H1 (cell line): ENCODE results near the gene SMDT1. TPM values are rescaled to one million over a fixed set of nuclear protein-coding genes. Genes with fewer than 3 reads are reported as not detected.

ENCODE experiments used
- CTCF ChIA-PET: fragments of 300-600 bp; sonication (Branson Sonifier 250); formaldehyde crosslinking; loops from one replicate; lab custom pipeline; 2021; ENCODE audit not compliant: partially characterized antibody; lab: Charles Lee
- POLR2A ChIA-PET: fragments of 300-600 bp; sonication (Branson Sonifier 250); formaldehyde crosslinking; loops from one replicate; lab custom pipeline; 2021; ENCODE audit warnings: inconsistent platforms; ENCODE audit not compliant: partially characterized antibody; lab: Charles Lee
- DNase-seq, 2 experiments: peaks; one replicate each; pipeline versions ENCODE4 v3.0.0 to v3.0.0-alpha.2; 2010 to 2022; ENCODE audit warnings: low spot score in 2 of 2, low read depth in 1 of 2, mixed read lengths in 1 of 2
- FAIRE-seq: peaks from 2 replicates; lab custom pipeline; 2011; peaks lifted over from hg19 to GRCh38; lab: Jason Lieb, UNC
- H2AFZ ChIP-seq: 2 replicates; pipeline ENCODE4 v1.8.1; 2012; ENCODE audit warnings: low read length, inconsistent platforms
- H2AK5ac ChIP-seq: 2 replicates; pipeline ENCODE4 v1.6.1; 2013; ENCODE audit warnings: low read depth, low read length
- H2BK120ac ChIP-seq: replicated peaks from 2 replicates; pipeline ENCODE3; 2013; ENCODE audit warnings: low read depth, low read length, inconsistent platforms
- H2BK12ac ChIP-seq: 2 replicates; pipeline ENCODE4 v1.6.1; 2013; ENCODE audit warnings: low read depth, low read length
- H2BK15ac ChIP-seq: 2 replicates; pipeline ENCODE4 v1.6.1; 2013; ENCODE audit warnings: low read length
- H2BK20ac ChIP-seq: 2 replicates; pipeline ENCODE4 v1.6.1; 2013; ENCODE audit warnings: low read length
- H2BK5ac ChIP-seq: 2 replicates; pipeline ENCODE4 v1.6.1; 2013; ENCODE audit warnings: low read depth, low read length
- H3K14ac ChIP-seq: 2 replicates; pipeline ENCODE4 v1.6.1; 2013; ENCODE audit warnings: inconsistent platforms; ENCODE audit not compliant: insufficient read length
- H3K18ac ChIP-seq: 2 replicates; pipeline ENCODE4 v1.6.1; 2013; ENCODE audit warnings: low read length; ENCODE audit errors: extremely low read depth
- H3K23ac ChIP-seq: 2 replicates; pipeline ENCODE4 v1.6.1; 2013; ENCODE audit warnings: inconsistent platforms; ENCODE audit not compliant: insufficient read length
- H3K23me2 ChIP-seq: 2 replicates; pipeline ENCODE4 v1.6.1; 2013; ENCODE audit warnings: low read depth, low read length
- H3K27ac ChIP-seq: 2 replicates; pipeline ENCODE4 v1.6.1; 2011; ENCODE audit warnings: low read depth, low read length, inconsistent platforms
- H3K27me3 ChIP-seq, 4 experiments: replicated peaks in 1 of 4; 1 replicate in 1 of 4; 2 replicates in 3 of 4; pipeline versions ENCODE4 v1.6.1 to v1.8.1; 2011 to 2013; ENCODE audit warnings: low read length in 3 of 4, mild to moderate bottlenecking in 3 of 4, inconsistent platforms in 2 of 4, mixed read lengths in 2 of 4, moderate library complexity in 1 of 4; ENCODE audit not compliant: control insufficient read depth in 3 of 4, insufficient read depth in 3 of 4; ENCODE audit errors: extremely low read depth in 1 of 4
- H3K36me3 ChIP-seq, 4 experiments: 2 replicates each; pipeline versions ENCODE4 v1.6.1 to v1.8.1; 2011 to 2013; ENCODE audit warnings: mild to moderate bottlenecking in 4 of 4, low read length in 3 of 4, moderate library complexity in 2 of 4, control low read depth in 1 of 4, inconsistent platforms in 1 of 4; ENCODE audit not compliant: insufficient read depth in 4 of 4, control insufficient read depth in 2 of 4
- H3K4ac ChIP-seq: replicated peaks from 2 replicates; pipeline ENCODE3; 2013; ENCODE audit warnings: low read length, low read depth, mixed read lengths, inconsistent platforms; ENCODE audit not compliant: insufficient read length
- H3K4me1 ChIP-seq, 4 experiments: replicated peaks in 1 of 4; 1 replicate in 1 of 4; 2 replicates in 3 of 4; pipeline versions ENCODE4 v1.6.1 to v1.8.1; 2011 to 2013; ENCODE audit warnings: low read length in 3 of 4, inconsistent platforms in 2 of 4, mixed read lengths in 1 of 4; ENCODE audit not compliant: insufficient read depth in 4 of 4, control insufficient read depth in 3 of 4
- H3K4me2 ChIP-seq, 2 experiments: 2 replicates each; pipeline versions ENCODE4 v1.6.1 to v1.8.1; 2011 to 2013; ENCODE audit warnings: low read depth in 2 of 2, low read length in 2 of 2, control low read depth in 1 of 2, inconsistent platforms in 1 of 2, mild to moderate bottlenecking in 1 of 2; ENCODE audit not compliant: insufficient read depth in 1 of 2
- H3K4me3 ChIP-seq, 4 experiments: fragments of 200-600, 300-600 bp in 1 of 4; sonication (generic), shearing (Covaris generic), sonication (Bioruptor Twin) in 1 of 4; 2 replicates each; pipeline versions ENCODE4 v1.5.1 to v1.8.1; 2011 to 2016; ENCODE audit warnings: low read length in 4 of 4, low read depth in 3 of 4, control low read depth in 2 of 4, inconsistent platforms in 2 of 4, mild to moderate bottlenecking in 2 of 4, mixed read lengths in 1 of 4, moderate library complexity in 1 of 4; ENCODE audit not compliant: insufficient read depth in 2 of 4; ENCODE audit errors: extremely low read depth in 1 of 4
- H3K56ac ChIP-seq: replicated peaks from 2 replicates; pipeline ENCODE3; 2013; ENCODE audit warnings: low read depth, mild to moderate bottlenecking, mixed read lengths, low read length, inconsistent platforms; ENCODE audit not compliant: insufficient read length
- H3K79me1 ChIP-seq: 2 replicates; pipeline ENCODE4 v1.6.1; 2013; ENCODE audit warnings: low read depth, low read length, control low read depth
- H3K79me2 ChIP-seq, 2 experiments: 2 replicates each; pipeline versions ENCODE4 v1.6.1 to v1.8.1; 2012 to 2013; ENCODE audit warnings: low read length in 2 of 2, mild to moderate bottlenecking in 2 of 2, inconsistent platforms in 1 of 2; ENCODE audit not compliant: insufficient read depth in 2 of 2, control insufficient read depth in 1 of 2
- H3K9ac ChIP-seq, 4 experiments: replicated peaks in 1 of 4; 1 replicate in 1 of 4; 2 replicates in 3 of 4; pipeline versions ENCODE4 v1.6.1 to v1.8.1; 2011 to 2013; ENCODE audit warnings: low read depth in 3 of 4, low read length in 3 of 4, control low read depth in 2 of 4, mild to moderate bottlenecking in 2 of 4, moderate library complexity in 2 of 4, inconsistent platforms in 1 of 4; ENCODE audit errors: extremely low read depth in 1 of 4
- H3K9me3 ChIP-seq, 2 experiments: 2 replicates each; pipeline versions ENCODE4 v1.6.1 to v1.8.1; 2012 to 2013; ENCODE audit warnings: mild to moderate bottlenecking in 2 of 2, moderate library complexity in 2 of 2, control low read depth in 1 of 2, inconsistent platforms in 1 of 2, low read depth in 1 of 2, low read length in 1 of 2, mixed read lengths in 1 of 2; ENCODE audit not compliant: insufficient read depth in 2 of 2
- H4K20me1 ChIP-seq, 2 experiments: replicated peaks in 1 of 2; 2 replicates each; pipeline versions ENCODE3 to v1.8.1; 2011 to 2013; ENCODE audit warnings: inconsistent platforms in 2 of 2, low read length in 2 of 2, mild to moderate bottlenecking in 1 of 2; ENCODE audit not compliant: insufficient read depth in 2 of 2, control insufficient read depth in 1 of 2
- H4K5ac ChIP-seq: 2 replicates; pipeline ENCODE4 v1.6.1; 2013; ENCODE audit warnings: low read length, low read depth, mixed read lengths, inconsistent platforms; ENCODE audit not compliant: insufficient read length
- H4K8ac ChIP-seq: 2 replicates; pipeline ENCODE4 v1.8.0; 2013; ENCODE audit warnings: mild to moderate bottlenecking, moderate library complexity, low read length, inconsistent platforms; ENCODE audit not compliant: insufficient read depth; ENCODE audit errors: extremely low read depth
- H4K91ac ChIP-seq: replicated peaks from 2 replicates; pipeline ENCODE3; 2013; ENCODE audit warnings: low read length, mixed read lengths, inconsistent platforms; ENCODE audit not compliant: insufficient read length
- EP300 ChIP-seq, 2 experiments: IDR thresholded peaks; 1 replicate in 1 of 2; 2 replicates in 1 of 2; pipeline ENCODE4 v1.6.1; 2011 to 2012; ENCODE audit warnings: low read depth in 2 of 2, low read length in 2 of 2, mild to moderate bottlenecking in 2 of 2, borderline replicate concordance in 1 of 2, inconsistent platforms in 1 of 2, moderate library complexity in 1 of 2
- TAF1 ChIP-seq: IDR thresholded peaks from 2 replicates; pipeline ENCODE4 v1.6.1; 2011; ENCODE audit warnings: mild to moderate bottlenecking, low read depth, low read length
- WGBS, 2 experiments: shearing (Covaris generic) in 1 of 2; methylation state at CpG; one replicate each; pipeline versions ENCODE4 v1.1.6 to v1.1.7; 2013 to 2015; ENCODE audit warnings: low lambda C conversion rate in 2 of 2, mixed read lengths in 2 of 2, inconsistent platforms in 1 of 2, low coverage in 1 of 2, missing lambda C conversion rate in 1 of 2; ENCODE audit not compliant: insufficient replicate concordance in 2 of 2, insufficient coverage in 1 of 2, insufficient read length in 1 of 2; ENCODE audit errors: extremely low coverage in 1 of 2, missing lambda C conversion rate in 1 of 2; 5-methylcytosine and 5-hydroxymethylcytosine counted together
- polyA plus RNA-seq, 7 experiments: library from polyadenylated mRNA; depleted of rRNA in 3 of 7; stranded (reverse) in 5 of 7; unstranded in 2 of 7; fragments of >200 nt in 5 of 7; fragments of 200-250 nt in 2 of 7; gene quantifications; 1 replicate in 5 of 7; 2 replicates in 1 of 7; 4 replicates in 1 of 7; pipeline versions ENCODE4 v1.2.1 to v1.2.3, GENCODE V29; 2011 to 2013; ENCODE audit warnings: missing spikeins in 2 of 7, mixed read lengths in 2 of 7
- total RNA-seq: library from RNA; stranded (reverse); fragmentation: NEBNext Ultra II Directional; extraction: Animal tissue kit (Norgen Biotek cat#: 25700); gene quantifications from 2 replicates; pipeline ENCODE4 v1.2.1, GENCODE V29; 2021

Gene SMDT1
- total and polyA plus RNA-seq, 2 of the 8 experiments (the other 6 are each of a cell fraction or from before 2014, with no cell fraction given): 34.9 to 35.6 TPM

GRCh38 chr22:42073621-42074041 lies 5.9 kb upstream of the SMDT1 start:
- no peak for TF ChIP-seq TAF1
- no peak for TF ChIP-seq EP300 (IDR thresholded peaks at IDR 0.05; ENCODE audit: borderline replicate concordance in 1 of 2, low read depth in 2 of 2, low read length in 2 of 2)
- H2AK5ac ChIP-seq: no peak overlapping the region
- H3K79me1 ChIP-seq: no peaks in the 10 kb centered on the region
- no peak overlapping the region for H3K27ac ChIP-seq
- no peak overlapping the region for H3K4ac ChIP-seq
- no peak overlapping the region for H2BK120ac ChIP-seq
- H3K14ac ChIP-seq: no peak overlapping the region
- peaks cover 8% of the 10 kb centered on the region; the same call in 1 of the 2 replicates for H3K23me2 ChIP-seq
- peaks cover 0 to 9% (median 4%) of the 10 kb centered on the region in 4 experiments; a peak in 2 of 7 replicates for H3K27me3 ChIP-seq
- H3K9ac ChIP-seq: no peak overlapping the region; a peak in 1 of 7 replicates
- H2BK20ac ChIP-seq: no peak overlapping the region
- H4K20me1 ChIP-seq: no peaks in the 10 kb centered on the region
- no peak overlapping the region for H2AFZ ChIP-seq
- peak overlapping the region in 1 of 4 experiments; percentile 60; a peak in 2 of 8 replicates for H3K4me3 ChIP-seq
- ChIA-PET POLR2A (interaction anchor here (8.9 kb wide), 1 partner anchor 17 kb away, joined by 94 read pairs; the partner anchor contains the start of gene NDUFA6), CTCF (interaction anchor here (0.6 kb wide), 1 partner anchor 157 kb away, joined by 3 read pairs; no protein-coding TSS in a partner anchor)
- no peaks in the 10 kb centered on the region for H3K9me3 ChIP-seq
- peak overlapping the region; percentile 41 to 73; a peak in 3 of 4 replicates for H3K4me2 ChIP-seq
- H2BK5ac ChIP-seq: peak overlapping the region; percentile 60; the same call in 1 of the 2 replicates
- 0 out of 8 replicates have a peak, but pooled peaks cover 0 to 3% (median 0%) of the 10 kb centered on the region in 4 experiments for H3K36me3 ChIP-seq
- H3K4me1 ChIP-seq: peaks cover 2 to 24% (median 11%) of the 10 kb centered on the region in 4 experiments
- no peak overlapping the region for H2BK15ac ChIP-seq
- H3K79me2 ChIP-seq: no peaks in the 10 kb centered on the region
- H2BK12ac ChIP-seq: no peak overlapping the region
- 78% methylated on average over 11 of the region's 14 CpGs; no CpG with 5 or more reads in 1 of the 2 experiments for WGBS, 2 experiments
- H3K23ac ChIP-seq: no peak overlapping the region
- H4K91ac ChIP-seq: peak overlapping the region; percentile 7
- FAIRE-seq: no peak
- no peak overlapping the region for H4K5ac ChIP-seq
- peak overlapping the region; percentile 82; the same call in 1 of the 2 replicates for H4K8ac ChIP-seq
- peak overlapping the region; percentile 32 for H3K18ac ChIP-seq
- no peak for DNase-seq
- no peak overlapping the region for H3K56ac ChIP-seq
